Trophoblast cell (in vitro differentiated cells and primary cell): ENCODE results near the gene ADAM19.

ENCODE experiments used
- DNase-seq, 2 donors: peaks; one replicate each; pipeline ENCODE4 v3.0.0-alpha.2; 2016
- H2AFZ ChIP-seq: 2 replicates; pipeline ENCODE4 v1.6.1; 2013; ENCODE audit warnings: low read length, moderate library complexity, mild to moderate bottlenecking; ENCODE audit not compliant: insufficient read depth, poor library complexity
- H2AK5ac ChIP-seq: 2 replicates; pipeline ENCODE4 v1.6.1; 2013; ENCODE audit warnings: mild to moderate bottlenecking, low read length
- H2BK120ac ChIP-seq: 2 replicates; pipeline ENCODE4 v1.6.1; 2013; ENCODE audit warnings: low read length, mild to moderate bottlenecking, moderate library complexity; ENCODE audit not compliant: insufficient read depth, poor library complexity
- H2BK12ac ChIP-seq: 2 replicates; pipeline ENCODE4 v1.6.1; 2013; ENCODE audit warnings: mild to moderate bottlenecking, low read length, moderate library complexity
- H2BK5ac ChIP-seq: 2 replicates; pipeline ENCODE4 v1.6.1; 2013; ENCODE audit warnings: low read length, low read depth, moderate library complexity, mild to moderate bottlenecking; ENCODE audit not compliant: poor library complexity
- H3K14ac ChIP-seq: 2 replicates; pipeline ENCODE4 v1.6.1; 2013; ENCODE audit warnings: mild to moderate bottlenecking, low read length
- H3K18ac ChIP-seq: 2 replicates; pipeline ENCODE4 v1.6.1; 2013; ENCODE audit warnings: mild to moderate bottlenecking, low read length
- H3K23ac ChIP-seq: 2 replicates; pipeline ENCODE4 v1.6.1; 2013; ENCODE audit warnings: low read length
- H3K27ac ChIP-seq: 2 replicates; pipeline ENCODE4 v1.5.1; 2013; ENCODE audit warnings: low read depth, mild to moderate bottlenecking, inconsistent platforms, low read length, moderate library complexity
- H3K27me3 ChIP-seq: 2 replicates; pipeline ENCODE4 v1.6.1; 2013; ENCODE audit warnings: inconsistent platforms, mild to moderate bottlenecking, low read length, moderate library complexity; ENCODE audit not compliant: insufficient read depth
- H3K36me3 ChIP-seq, 2 experiments: 1 replicate in 1 of 2; 2 replicates in 1 of 2; pipeline ENCODE4 v1.6.1; 2013; ENCODE audit warnings: low read length in 2 of 2, mild to moderate bottlenecking in 2 of 2, moderate library complexity in 1 of 2; ENCODE audit not compliant: insufficient read depth in 2 of 2, control insufficient read depth in 1 of 2
- H3K4ac ChIP-seq: 2 replicates; pipeline ENCODE4 v1.6.1; 2013; ENCODE audit warnings: low read depth, mild to moderate bottlenecking, low read length, moderate library complexity
- H3K4me1 ChIP-seq, 2 experiments: 1 replicate in 1 of 2; 2 replicates in 1 of 2; pipeline ENCODE4 v1.6.1; 2013; ENCODE audit warnings: low read length in 2 of 2, mild to moderate bottlenecking in 2 of 2, moderate library complexity in 1 of 2; ENCODE audit not compliant: insufficient read depth in 2 of 2, control insufficient read depth in 1 of 2
- H3K4me2 ChIP-seq: 2 replicates; pipeline ENCODE4 v1.6.1; 2013; ENCODE audit warnings: inconsistent platforms, mild to moderate bottlenecking, low read length, moderate library complexity
- H3K4me3 ChIP-seq: 2 replicates; pipeline ENCODE4 v1.5.1; 2013; ENCODE audit warnings: mild to moderate bottlenecking, low read depth, low read length, inconsistent platforms
- H3K79me1 ChIP-seq: one replicate; pipeline ENCODE4 v1.6.1; 2013; ENCODE audit warnings: low read length
- H3K79me2 ChIP-seq: 2 replicates; pipeline ENCODE4 v1.6.1; 2013; ENCODE audit warnings: low read length, mild to moderate bottlenecking; ENCODE audit not compliant: control insufficient read depth, insufficient read depth, poor library complexity
- H3K9ac ChIP-seq: 2 replicates; pipeline ENCODE4 v1.6.1; 2013; ENCODE audit warnings: mild to moderate bottlenecking, low read length
- H3K9me3 ChIP-seq: 2 replicates; pipeline ENCODE4 v1.6.1; 2013; ENCODE audit warnings: low read depth, mild to moderate bottlenecking, control low read depth, inconsistent platforms, low read length; ENCODE audit not compliant: insufficient read depth
- H4K12ac ChIP-seq: 2 replicates; pipeline ENCODE4 v1.6.1; 2013; ENCODE audit warnings: low read depth, mild to moderate bottlenecking, low read length, moderate library complexity
- H4K8ac ChIP-seq: 2 replicates; pipeline ENCODE4 v1.6.1; 2013; ENCODE audit warnings: low read depth, mild to moderate bottlenecking, low read length, moderate library complexity
- H4K91ac ChIP-seq: one replicate; pipeline ENCODE4 v1.6.1; 2013; ENCODE audit warnings: low read depth, mild to moderate bottlenecking, low read length, moderate library complexity
- WGBS: extraction: QIAGEN DNeasy Blood & Tissue Kit; methylation state at CpG from one replicate; pipeline ENCODE4 v1.1.7; 2013; ENCODE audit warnings: missing lambda C conversion rate; ENCODE audit not compliant: insufficient read length, insufficient coverage; ENCODE audit errors: extremely low coverage; 5-methylcytosine and 5-hydroxymethylcytosine counted together

ADAM19 gene

DNA sequence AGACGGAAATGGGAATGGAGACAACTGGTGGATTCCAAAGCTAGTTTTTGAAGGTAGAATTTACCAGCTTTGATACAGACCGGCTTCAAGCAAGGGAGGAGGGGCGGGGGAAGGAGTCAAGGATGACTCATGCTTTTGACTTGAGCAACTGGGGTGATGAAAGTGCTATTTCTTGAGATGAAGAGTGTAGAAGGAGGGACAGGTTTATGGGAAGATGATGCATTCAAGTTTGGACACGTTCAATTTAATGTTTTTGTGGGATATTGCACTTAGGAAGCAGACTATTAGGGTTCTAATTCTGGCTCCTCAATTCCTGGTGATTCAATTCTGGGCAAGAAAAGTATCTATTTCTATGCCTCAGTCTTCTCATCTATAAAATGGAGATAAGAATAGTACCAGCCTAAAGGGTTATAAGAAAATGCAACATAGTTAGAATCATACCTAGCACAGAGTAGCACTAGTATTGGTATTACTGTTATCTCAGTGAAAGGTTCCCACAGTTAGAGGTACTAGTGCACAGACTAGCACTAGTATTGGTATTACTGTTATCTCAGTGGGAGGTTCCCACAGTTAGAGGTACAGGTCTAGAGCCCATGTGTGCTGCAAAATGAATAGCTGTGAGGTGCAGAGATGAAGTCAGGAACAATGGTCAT, 110.9 kb downstream of the ADAM19 start:
- H2AFZ ChIP-seq = no peak overlapping the region
- peak overlapping the region; percentile 21 for H2BK120ac ChIP-seq
- H3K9me3 ChIP-seq = no peaks in the 10 kb centered on the region
- no peaks in the 10 kb centered on the region for H3K27me3 ChIP-seq
- peaks cover 26% of the 10 kb centered on the region for H3K79me1 ChIP-seq
- H4K8ac ChIP-seq = peak overlapping the region; percentile 4
- H2BK5ac ChIP-seq = peak overlapping the region; percentile 78
- peaks cover 3% of the 10 kb centered on the region for H3K79me2 ChIP-seq
- peak; percentile 54 to 76 for DNase-seq
- no CpG with 5 or more reads among the region's 4 CpGs for whole genome bisulfite sequencing
- H2BK12ac ChIP-seq = peak overlapping the region; percentile 69
- no peak overlapping the region for H3K9ac ChIP-seq
- peak overlapping the region; percentile 72 for H3K27ac ChIP-seq
- peaks cover 22 to 35% of the 10 kb centered on the region in 2 experiments for H3K4me1 ChIP-seq
- H3K36me3 ChIP-seq = peaks cover 2 to 7% of the 10 kb centered on the region in 2 experiments
- no peak overlapping the region for H3K4ac ChIP-seq
- H3K4me3 ChIP-seq = no peak overlapping the region
- H4K91ac ChIP-seq = peak overlapping the region; percentile 39
- no peak overlapping the region for H3K18ac ChIP-seq
- H3K23ac ChIP-seq = no peak overlapping the region
- H3K14ac ChIP-seq = no peak overlapping the region
- H3K4me2 ChIP-seq = peak overlapping the region; percentile 11
- H4K12ac ChIP-seq = no peak overlapping the region
- H2AK5ac ChIP-seq = no peak overlapping the region

DNA sequence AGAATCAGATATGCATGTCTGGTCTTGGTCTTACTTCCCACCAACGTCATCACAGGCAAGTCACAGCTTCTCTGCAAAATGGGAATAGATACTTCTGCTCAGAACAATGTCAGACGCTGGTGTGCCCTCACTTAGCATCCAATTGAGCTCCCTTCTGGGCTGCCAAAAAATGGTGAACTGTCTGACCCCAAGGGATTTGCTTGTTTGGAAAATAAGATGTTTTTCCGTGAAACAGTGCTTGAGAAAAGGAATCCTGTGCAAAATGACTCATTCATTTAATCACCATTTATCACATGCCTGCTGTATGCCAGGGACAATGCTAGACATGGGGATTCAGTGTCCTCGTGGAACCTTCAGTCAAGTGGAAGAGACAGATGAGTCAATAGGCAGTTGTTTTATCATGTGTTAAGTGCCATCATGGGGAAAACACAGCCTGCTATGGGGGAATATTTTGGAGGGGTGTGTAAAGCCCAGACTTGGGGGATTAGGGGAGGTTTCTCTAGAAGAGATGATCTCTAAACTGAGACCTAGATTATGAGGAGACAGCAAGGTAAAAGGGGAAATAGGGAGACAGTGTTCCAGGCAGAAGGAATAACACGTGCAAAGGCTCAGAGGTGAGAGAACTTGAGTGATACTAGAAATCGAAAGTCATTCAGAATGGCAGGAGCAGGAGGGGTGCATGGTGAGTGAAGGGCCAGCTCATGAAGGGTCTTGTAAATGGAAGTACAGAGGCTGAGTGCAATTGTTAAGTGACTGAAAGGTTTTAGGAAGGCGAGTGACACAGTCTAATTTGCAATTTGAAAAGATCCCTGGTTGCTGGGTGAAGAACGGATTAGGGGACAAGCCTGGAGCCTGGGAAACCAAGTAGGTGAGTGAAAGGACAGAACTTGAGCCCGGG, 111.7 kb downstream of the ADAM19 start:
- Histone ChIP-seq H3K79me1 (peaks cover 26% of the 10 kb centered on the region), H3K14ac (peak overlapping the region; percentile 7), H3K4me3 (no peak overlapping the region), H3K27me3 (no peaks in the 10 kb centered on the region), H3K9me3 (no peaks in the 10 kb centered on the region), H2BK120ac (peak overlapping the region; percentile 21), H3K36me3 (peaks cover 2 to 5% of the 10 kb centered on the region in 2 experiments), H4K91ac (peak overlapping the region; percentile 30), H2BK12ac (peak overlapping the region; percentile 25), H3K4me1 (peaks cover 22 to 37% of the 10 kb centered on the region in 2 experiments), H2AK5ac (no peak overlapping the region), H3K18ac (no peak overlapping the region), H4K12ac (no peak overlapping the region), H3K27ac (peak overlapping the region; percentile 72), H3K4me2 (peak overlapping the region; percentile 11), H3K79me2 (peaks cover 3% of the 10 kb centered on the region), H2AFZ (peak overlapping the region; percentile 5), H3K9ac (no peak overlapping the region), H3K4ac (peak overlapping the region; percentile 2), H4K8ac (peak overlapping the region; percentile 4), H3K23ac (no peak overlapping the region), H2BK5ac (peak overlapping the region; percentile 78)
- no peak for DNase-seq
- no CpG with 5 or more reads among the region's 9 CpGs for WGBS

DNA sequence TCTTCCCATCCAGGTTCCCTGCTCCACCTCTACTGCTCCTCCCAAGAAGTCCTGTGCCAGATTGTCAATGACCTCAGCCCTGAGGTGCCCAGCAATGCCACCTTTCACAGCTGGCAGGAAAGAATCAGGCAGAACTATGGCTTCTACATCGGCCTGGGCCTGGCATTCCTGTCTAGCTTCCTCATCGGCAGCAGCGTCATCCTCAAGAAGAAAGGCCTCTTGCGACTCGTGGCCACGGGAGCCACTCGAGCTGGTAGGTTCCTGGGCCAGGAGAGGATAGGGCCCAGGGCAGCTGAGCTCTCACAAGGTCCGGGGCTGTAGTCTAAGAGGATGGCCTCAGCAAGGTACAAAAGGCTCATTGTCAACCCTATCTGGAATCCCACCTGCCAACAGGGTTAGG, 112.5 kb downstream of the ADAM19 start:
- H2BK12ac ChIP-seq = peak overlapping the region; percentile 1
- no peak overlapping the region for H2AK5ac ChIP-seq
- H4K8ac ChIP-seq = peak overlapping the region; percentile 2
- no peak overlapping the region for H4K12ac ChIP-seq
- H2BK5ac ChIP-seq = no peak overlapping the region
- no peaks in the 10 kb centered on the region for H3K9me3 ChIP-seq
- no peak overlapping the region for H3K4me2 ChIP-seq
- no peak overlapping the region for H2AFZ ChIP-seq
- H3K79me1 ChIP-seq = peaks cover 26% of the 10 kb centered on the region
- no peaks in the 10 kb centered on the region for H3K27me3 ChIP-seq
- no peak for DNase-seq
- H3K9ac ChIP-seq = no peak overlapping the region
- no peak overlapping the region for H3K4ac ChIP-seq
- H3K79me2 ChIP-seq = peaks cover 3% of the 10 kb centered on the region
- H3K4me3 ChIP-seq = no peak overlapping the region
- WGBS = no CpG with 5 or more reads among the region's 8 CpGs
- H3K14ac ChIP-seq = no peak overlapping the region
- H3K4me1 ChIP-seq = peaks cover 22 to 37% of the 10 kb centered on the region in 2 experiments
- H2BK120ac ChIP-seq = no peak overlapping the region
- no peak overlapping the region for H3K23ac ChIP-seq
- H3K18ac ChIP-seq = peak overlapping the region; percentile 28
- peak overlapping the region; percentile 8 for H4K91ac ChIP-seq
- no peak overlapping the region for H3K27ac ChIP-seq
- peaks cover 2 to 3% of the 10 kb centered on the region in 2 experiments for H3K36me3 ChIP-seq

DNA sequence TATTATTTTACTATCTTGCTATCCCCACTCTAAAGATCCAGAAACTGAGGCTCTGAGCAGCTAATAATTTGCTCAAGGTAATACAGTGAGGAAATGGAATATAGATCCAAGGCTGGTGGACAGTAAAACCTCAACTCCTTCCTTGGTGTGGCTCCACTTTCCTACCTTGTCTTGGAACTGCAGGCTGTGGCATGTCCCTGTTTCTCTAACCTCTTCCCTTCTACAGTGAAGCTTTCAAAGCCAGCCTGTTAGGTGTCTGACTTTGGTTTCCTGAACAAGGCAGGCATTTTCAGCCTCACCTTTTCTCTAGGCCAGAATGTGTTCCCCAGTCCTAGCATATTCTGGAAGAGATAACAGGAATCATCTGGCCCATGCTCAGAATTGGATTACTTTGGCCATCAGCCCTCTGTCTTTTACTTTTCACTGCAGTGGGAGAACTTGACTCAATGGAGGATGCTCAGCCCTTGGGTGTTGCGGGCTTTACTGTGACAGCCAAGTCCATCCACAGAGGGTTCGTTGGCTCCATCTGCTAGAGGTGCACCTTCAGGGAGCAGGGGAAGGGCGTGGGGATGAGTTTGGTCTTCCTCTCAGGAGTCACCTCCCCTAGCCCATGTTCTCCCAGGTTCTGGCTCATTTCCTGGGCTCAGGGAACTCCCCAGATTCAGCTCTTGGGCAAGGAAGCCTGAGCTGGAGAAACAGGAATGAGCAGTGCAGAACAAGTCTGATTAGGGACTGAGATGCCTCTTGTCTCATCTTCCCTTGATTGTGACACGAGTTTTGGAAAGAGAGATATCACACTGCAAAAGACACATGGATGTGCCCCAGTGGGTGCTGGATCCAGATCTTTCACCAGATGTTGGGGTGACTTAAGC, 114.4 kb downstream of the ADAM19 start:
- Histone ChIP-seq H3K36me3 (peaks cover 0 to 2% of the 10 kb centered on the region in 2 experiments), H3K27ac (no peak overlapping the region), H3K4ac (no peak overlapping the region), H3K79me1 (peaks cover 26% of the 10 kb centered on the region), H3K4me2 (peak overlapping the region; percentile 76), H2BK120ac (peak overlapping the region; percentile 14), H2AFZ (no peak overlapping the region), H3K18ac (peak overlapping the region; percentile 5), H3K4me1 (peaks cover 22 to 36% of the 10 kb centered on the region in 2 experiments), H3K9ac (no peak overlapping the region), H4K91ac (peak overlapping the region; percentile 19), H2BK12ac (peak overlapping the region; percentile 41), H4K8ac (no peak overlapping the region), H3K14ac (no peak overlapping the region), H2BK5ac (no peak overlapping the region), H2AK5ac (peak overlapping the region; percentile 35), H3K23ac (no peak overlapping the region), H3K9me3 (no peaks in the 10 kb centered on the region), H4K12ac (no peak overlapping the region), H3K79me2 (peaks cover 3% of the 10 kb centered on the region), H3K4me3 (no peak overlapping the region), H3K27me3 (no peaks in the 10 kb centered on the region)
- WGBS = no CpG with 5 or more reads among the region's 4 CpGs
- DNase-seq = no peak
